GM19324 (cell line): Measurements from ENCODE around the gene DISP2.

Experiments
- ATAC-seq: cut with Tn5 transposase; IDR thresholded peaks from one replicate; pipeline ENCODE4 v1.9.1; 2021; ENCODE audit warnings: mild to moderate bottlenecking, moderate library complexity; ENCODE audit not compliant: unreplicated experiment, low FRiP score

The DISP2 gene

GRCh38 chr15:40381818-40382529 is 24.0 kb downstream of the DISP2 start:
- no peak for ATAC-seq

DNA sequence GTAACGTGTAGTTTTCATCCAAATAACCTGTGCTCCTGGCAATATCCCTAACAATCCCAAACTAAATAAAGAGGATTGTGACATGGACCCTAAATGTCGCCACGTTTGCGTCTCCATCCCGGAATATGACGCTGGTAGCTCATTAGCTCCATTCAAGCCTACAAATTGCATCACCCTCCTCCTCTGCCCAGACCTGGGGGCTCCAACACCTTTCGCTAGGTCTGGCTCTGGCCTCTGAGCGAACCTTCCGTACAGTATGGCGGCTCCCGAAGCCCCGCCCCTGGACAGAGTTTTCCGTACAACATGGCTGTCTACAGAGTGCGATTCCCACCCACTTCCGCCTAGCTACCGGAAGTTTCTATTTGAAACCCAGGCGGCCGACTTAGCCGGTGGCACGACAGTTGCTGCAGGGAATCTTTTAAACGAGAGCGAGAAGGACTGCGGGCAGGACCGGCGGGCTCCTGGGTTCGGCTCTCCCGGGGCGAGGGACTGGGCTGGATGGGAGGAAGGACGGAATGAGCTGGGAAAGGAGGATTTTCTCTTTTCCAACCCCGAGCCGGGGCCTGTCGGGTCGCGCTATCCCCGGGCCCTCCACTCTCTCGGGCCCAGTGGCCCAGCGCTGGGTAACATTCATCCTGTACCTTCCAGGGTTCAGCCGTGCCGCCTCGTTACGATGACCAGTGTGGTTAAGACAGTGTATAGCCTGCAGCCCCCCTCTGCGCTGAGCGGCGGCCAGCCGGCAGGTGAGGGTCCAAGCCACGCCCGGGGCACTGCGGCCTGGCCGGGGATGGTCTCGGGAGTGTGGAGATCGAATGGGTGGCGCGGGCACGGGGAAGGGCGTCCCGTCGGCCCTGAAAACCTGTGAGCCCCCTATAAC is 24.8 kb downstream of the DISP2 start, which contains the start of gene KNSTRN:
Gene KNSTRN, plus strand, starts transcription at position 142 of the 877 bp plus-strand sequence. Its CDS starts 115 bp downstream, at position 257.
- peak; percentile 87 for ATAC-seq

- ATAC-seq, result no peak
These were observed 28.5 kb downstream of the DISP2 start for GRCh38 chr15:40386480-40386879.

- ATAC-seq, result no peak
These were observed 31.2 kb downstream of the DISP2 start for GRCh38 chr15:40388941-40389823.

DNA sequence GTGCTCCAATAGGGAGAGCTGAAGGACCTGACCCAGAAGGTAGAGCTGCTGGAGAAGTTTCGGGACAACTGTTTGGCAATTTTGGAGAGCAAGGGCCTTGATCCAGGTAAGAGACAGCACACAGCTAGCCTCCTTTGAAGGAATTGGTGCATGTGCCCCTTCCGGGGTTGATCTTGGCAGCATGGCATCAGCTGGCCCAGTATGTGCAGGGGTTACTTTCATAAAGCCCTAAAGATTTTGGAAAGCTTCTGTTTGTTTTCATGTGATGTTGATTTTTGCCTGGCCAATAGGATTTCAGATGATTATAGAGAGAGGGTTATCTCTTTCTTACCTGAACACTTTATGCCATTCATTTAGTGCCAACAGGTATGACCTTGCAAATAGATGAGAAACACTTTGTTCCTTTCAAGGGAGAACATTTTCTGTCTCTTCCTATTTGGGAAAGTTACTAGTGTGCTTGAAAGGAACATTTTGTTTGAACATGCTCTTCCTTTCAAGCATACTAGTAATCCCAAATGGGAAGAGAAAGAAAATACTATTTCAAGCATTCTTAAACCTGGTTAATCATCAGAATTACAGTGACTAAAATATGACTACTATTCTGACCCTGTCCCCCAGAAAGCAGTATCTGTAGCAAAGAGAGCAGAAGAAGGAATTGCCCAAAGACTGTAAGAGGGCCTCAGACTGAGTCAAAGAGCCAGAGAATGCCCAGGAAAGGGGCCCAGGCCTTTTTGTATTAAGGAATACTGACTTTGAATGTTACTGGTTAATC is 32.0 kb downstream of the DISP2 start:
- no peak for ATAC-seq

DNA sequence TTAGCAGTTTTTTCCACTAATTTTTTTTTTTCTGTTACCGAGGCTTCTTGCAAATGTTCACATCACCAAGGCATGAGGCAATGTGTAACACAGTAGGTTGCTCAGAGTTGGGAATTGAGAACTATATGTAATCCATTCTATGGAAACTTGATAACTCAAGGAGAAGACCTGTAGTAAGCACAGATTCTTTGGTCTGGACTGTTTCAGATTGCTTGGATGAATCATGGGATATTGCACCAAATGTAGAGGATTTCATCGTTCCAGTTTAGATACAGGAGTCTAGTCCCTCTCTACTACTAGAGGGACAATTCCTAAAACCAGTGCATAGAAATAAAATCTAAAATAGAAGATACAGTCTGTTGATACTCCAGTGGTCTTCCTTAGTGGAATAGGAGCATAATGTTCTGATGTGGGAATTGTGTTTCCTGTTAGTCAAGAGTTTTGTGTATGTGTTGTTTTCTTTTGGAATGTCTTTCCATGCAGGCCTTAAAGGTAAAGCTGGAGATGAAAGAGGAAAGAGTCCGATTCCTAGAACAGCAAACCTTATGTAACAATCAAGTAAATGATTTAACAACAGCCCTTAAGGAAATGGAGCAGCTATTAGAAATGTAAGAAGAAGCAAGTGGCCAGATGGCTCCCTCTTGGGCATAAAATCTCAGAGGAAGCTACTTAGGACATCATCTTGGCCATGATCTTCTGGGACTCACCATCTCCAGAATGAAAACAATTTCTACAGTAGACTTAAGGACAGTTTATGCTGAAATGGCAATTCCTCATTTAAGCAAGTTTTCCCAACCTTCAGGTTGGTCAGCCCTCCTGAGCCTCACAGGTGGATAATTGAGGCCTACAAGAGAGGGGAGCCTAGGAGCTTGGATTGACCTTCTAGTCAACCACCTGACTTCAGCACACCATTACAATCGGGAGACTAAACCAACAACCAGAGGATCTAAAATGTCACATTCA is 35.2 kb downstream of the DISP2 start:
- ATAC-seq, result no peak

- ATAC-seq, result no peak
These were observed 39.8 kb downstream of the DISP2 start for GRCh38 chr15:40397688-40398412.

GRCh38 chr15:40398413-40398873 is 40.4 kb downstream of the DISP2 start:
- ATAC-seq, result no peak

GRCh38 chr15:40399370-40399769 is 41.4 kb downstream of the DISP2 start:
- no peak for ATAC-seq

DNA sequence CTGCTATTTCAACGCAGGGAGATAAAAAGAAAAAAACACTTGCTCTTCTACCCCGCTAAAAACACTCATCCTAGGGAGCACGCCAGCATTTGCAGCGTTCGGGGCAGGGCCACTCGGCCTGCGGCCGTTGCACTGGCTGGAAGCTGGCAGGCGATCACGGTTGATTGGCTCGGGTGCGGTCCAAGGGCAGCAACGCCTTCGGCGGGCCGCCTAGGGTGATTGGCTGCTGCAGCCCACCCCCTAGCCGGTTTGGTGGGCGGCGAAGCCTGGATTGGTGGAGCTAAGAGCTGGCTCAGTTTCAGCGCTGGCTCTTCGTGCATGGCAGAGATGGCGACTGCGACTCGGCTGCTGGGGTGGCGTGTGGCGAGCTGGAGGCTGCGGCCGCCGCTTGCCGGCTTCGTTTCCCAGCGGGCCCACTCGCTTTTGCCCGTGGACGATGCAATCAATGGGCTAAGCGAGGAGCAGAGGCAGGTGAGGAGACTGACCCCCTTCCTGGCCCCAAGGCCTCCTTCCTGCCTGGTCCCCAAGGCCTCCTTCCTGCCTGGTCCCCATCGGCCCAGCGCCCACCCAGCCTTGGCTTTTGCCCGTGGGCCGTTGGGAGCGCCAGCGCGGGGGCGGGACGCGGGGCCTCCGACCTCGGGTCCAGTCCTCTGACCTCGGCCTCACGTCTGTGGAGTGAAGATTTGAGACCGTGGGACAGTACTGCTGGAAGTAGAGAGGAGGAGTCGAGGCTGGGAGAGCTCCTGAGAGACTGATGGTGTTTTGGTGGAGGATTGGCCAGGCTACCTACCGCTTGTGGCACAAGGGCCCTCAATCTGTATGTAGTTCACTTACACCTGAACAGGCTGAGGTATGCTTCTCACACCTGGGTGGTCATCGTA is 47.7 kb downstream of the DISP2 start, which contains the start of gene IVD:
Gene IVD, plus strand, starts transcription at position 295 of the 881 bp plus-strand sequence. Its CDS starts 33 bp downstream, at position 328.
- ATAC-seq, result peak; percentile 91

- ATAC-seq, result no peak
These were observed 49.4 kb downstream of the DISP2 start for GRCh38 chr15:40407330-40407990.

DNA sequence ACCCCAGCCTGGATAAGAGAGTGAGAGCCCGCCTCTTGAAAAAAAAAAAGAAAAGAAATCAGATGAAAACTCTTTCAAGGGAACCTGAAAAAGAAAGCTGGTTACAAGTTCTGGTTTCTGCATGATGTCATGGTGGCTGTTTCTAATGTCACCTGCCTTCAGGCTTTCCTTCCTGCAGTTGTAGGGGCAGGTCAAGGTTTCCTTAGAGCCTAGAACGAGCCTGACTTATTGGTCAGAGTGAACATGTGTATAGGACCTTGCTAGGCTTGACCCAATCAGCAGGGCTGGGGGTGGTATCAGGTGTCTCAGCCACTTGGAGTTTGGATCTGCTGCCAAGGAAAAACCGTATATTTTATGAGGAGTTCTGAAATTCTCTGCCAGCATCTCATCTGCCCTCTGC is 51.3 kb downstream of the DISP2 start:
- no peak for ATAC-seq

DNA sequence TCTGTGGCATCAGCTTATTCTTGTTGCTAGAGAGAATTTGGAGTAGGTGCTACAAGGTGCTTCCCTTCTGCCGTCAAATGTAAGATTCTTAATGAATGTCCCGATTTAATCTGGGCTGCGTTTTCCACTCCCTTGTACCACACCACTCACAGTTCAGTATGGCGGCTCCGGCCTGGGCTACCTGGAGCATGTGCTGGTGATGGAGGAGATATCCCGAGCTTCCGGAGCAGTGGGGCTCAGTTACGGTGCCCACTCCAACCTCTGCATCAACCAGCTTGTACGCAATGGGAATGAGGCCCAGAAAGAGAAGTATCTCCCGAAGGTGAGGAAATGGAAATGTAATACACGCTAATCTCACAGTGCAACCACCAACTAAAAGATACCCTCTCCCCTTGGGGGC is 52.5 kb downstream of the DISP2 start:
- ATAC-seq, result no peak

- no peak for ATAC-seq
These were observed 54.2 kb downstream of the DISP2 start for GRCh38 chr15:40412095-40412759.

DNA sequence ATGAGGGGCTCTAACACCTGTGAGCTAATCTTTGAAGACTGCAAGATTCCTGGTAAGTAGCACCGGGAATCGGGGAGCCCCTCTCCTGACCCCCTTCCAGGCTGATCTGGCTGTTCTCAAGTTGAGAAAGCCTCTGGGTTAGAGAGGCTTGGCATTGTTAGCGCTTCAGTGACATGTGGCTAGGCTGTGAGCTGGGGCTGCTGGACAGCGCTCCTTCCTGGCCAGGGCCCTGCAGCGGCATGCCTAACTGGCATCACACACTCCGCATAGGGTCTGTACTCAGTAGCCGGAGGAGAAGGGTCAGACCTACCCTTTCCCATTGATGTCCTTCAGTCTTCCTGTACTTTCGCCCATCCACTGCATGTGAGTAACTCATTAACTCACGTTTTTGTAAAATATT is 55.0 kb downstream of the DISP2 start:
- no peak for ATAC-seq

DNA sequence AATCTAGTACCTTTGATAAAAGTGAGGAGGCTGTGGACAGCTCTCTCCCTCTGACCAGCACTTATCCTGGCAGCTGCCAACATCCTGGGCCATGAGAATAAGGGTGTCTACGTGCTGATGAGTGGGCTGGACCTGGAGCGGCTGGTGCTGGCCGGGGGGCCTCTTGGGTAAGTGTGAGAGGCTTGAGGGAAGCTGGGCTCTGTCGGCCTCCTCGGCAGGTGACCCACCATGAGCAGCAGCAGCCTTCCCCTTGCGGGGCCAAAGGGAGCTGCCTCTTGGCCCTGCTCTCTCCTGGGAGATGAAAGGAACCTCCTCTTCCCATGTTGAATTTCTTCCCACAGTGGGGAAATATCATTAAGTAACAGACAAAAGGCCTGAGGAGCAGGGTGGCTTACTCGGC is 56.8 kb downstream of the DISP2 start:
- no peak for ATAC-seq
